NK-92 treated with Interleukin-12 subunit alpha and Interleukin-12 subunit beta, amount 100 ng/mL, for 24 hours (cell line): ENCODE results near the gene RIPK1.
"Not testable (repeated sequence)": the region's sequence is repeated elsewhere in the genome, so short reads cannot be mapped to it uniquely, and the experiment has no call there.

Experiments used
- DNase-seq: peaks from one replicate; lab custom pipeline; 2025; lab: John Stamatoyannopoulos, UW

The RIPK1 gene

DNA sequence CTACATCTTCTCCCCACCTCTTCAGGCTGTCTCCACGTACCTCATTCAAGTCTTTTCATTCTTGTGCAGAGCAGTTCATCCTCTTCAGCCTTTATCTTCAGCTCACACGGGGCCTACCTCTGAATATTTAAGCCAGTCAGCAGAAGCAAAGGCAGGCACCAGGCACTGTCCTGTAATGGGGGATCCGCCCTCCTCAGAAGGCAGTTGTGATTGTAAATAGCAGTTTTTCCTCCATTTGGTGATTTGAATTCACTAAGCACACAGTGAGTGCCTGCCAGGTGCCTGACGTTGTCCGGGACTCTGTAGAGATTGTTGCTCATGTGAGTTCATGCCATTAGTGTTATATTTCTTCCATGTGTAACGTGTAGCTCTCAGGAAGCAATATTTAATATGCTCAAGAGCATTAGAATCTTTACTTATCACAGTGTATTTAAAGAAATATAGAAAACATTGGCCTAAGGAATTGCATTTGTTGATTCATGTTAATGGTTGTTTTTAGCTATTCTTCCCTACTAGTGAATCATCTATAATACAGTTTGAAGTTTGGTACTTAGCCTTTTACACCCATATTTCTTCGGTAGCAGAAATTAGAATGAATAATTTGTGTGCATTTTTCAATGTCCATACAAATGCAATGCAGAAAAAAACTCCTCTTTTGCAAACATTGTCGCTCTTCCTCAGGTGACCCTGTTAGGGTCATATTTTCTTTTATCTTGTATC, 68.2 kb downstream of the RIPK1 start:
- no peak for DNase-seq

DNA sequence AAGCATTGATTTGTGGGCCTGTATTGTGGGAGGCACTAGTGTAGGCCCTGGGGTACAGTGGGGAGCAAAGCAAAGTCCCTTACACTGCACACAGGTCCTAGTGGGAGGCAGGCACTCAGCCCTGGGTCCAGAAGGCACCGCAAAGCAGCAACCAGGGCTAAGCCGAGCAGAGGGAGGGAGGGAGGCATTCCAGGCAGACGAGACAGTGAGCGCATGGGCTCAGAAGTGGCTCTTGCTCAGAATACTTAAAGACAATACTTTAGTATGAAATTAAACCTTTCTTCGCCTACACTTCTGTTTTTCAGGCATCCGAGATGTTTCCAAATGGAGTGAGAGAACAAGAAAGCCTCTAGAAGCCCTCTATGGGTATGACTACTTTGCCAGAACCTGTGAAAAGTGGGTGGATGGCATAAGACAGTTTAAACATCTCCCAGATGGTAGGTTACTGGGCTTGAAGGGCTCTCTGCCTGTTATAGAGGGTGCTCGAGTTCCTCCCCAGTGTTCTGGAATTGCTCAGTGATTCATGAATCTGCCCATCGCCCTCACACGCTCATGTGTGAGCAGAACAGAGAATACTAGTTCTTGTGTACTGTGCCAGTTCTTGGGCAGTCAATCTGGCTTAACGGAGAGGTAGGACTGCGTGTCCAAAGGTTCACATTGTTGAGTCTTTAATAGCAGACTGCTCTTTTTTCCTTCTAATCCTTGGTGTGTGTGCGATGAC, 68.9 kb downstream of the RIPK1 start:
- no peak for DNase-seq

DNA sequence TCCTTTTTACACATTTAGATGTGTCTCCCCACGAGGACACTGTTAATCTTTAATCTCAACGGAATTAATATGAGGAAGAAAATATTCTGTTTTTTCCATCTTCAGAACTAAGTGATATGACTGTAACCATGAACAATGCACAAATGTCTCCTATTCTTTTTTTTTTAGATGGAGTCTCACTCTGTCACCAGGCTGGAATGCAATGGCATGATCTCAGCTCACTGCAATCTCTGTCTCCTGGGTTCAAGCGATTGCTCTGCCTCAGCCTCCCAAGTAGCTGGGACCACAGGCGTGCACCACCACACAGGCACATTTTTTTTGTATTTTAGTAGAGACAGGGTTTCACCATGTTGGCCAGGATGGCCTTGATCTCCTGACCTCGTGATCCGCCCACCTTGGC, 69.6 kb downstream of the RIPK1 start:
- DNase-seq: not testable (repeated sequence)

DNA sequence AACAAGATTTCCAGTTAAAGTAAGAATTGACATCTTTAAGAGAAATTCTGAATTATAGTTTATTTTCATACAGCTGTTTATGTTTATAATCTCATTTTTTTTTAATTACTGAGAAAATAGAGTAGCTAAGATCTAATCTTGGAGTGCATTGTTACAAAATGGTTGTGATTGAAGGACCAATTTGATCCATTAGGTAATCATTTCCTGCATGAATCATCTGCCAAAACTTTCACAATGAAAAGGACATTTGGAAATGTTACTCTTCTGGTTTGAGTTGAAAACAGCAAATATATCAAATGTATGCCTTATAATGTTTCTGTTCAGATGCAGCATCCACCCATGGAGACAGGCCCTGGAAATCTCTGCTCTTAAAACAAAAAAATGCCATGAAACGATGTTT, 70.0 kb downstream of the RIPK1 start:
- no peak for DNase-seq

DNA sequence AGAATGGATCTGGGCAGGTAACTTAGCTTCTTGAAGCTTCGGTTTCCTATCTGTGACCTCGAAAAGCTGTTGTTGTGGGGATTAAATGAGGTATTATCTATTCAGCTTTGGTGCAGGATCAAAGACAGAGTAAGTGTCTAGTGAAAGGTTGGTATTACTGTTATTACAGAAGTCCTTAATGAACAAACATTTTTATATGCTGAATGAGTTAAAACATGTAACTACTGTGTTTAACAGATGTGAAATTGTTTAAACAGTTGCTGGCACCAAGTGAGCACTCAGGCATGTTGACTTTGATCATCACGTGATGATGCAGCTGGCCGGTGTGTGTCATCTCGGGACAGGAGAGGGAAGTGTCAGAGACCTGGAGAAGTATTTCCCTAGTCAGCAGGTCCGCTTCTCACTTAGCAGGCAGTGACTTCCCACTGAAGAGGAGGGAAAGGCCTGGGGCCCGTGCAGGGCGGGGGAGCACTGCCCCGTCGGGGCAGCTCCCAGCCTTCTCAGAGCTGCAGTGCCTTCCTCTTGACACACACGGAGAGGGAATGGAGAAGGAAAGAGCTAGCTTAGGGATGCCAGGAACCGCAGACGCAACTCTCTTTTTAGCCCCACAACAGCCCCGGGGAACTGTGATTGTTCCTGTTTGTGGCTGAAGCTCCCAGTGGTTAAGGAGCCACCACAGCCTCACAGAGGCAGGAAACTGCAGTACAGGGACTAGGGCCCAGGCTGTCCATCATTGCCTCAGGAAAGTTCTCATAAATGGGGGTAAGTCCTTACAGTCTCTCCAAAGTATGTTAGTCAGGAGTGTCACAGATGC, 71.0 kb downstream of the RIPK1 start:
- DNase-seq: no peak

DNA sequence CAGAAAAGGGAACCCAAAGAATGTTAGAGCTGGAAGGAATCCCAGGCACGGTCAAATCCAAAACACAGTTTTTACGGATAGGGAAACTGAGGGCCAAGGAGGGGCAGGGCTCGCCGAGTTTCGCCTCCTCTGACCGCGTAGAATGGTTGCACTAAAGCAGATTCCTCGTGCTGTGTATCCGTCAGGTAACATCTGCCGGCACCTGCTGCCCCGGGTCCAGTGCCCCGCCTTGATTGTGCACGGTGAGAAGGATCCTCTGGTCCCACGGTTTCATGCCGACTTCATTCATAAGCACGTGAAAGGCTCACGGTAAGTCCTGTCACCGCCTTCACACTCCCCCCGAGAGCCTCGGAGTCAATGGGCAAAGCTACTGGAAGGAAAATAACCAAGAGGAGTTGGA, 71.9 kb downstream of the RIPK1 start:
- no peak for DNase-seq

DNA sequence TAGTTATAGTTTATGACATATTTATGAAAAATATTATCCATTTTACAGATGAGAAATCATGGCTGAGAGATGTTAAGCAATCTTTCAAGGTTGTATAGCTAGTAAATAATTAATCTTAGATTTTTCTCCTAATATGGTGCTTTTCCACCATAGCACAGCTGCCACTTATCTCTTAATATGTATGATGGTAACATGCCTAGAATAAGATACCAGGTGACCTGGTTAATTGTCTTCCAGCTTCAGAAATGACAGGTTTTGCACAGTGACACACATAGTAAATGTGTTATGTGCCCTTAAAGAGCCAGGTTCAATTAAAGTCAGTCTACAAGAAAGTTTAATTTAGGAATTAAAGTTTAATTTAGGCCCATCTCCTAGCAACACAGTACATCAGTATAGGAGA, 74.2 kb downstream of the RIPK1 start:
- no peak for DNase-seq

DNA sequence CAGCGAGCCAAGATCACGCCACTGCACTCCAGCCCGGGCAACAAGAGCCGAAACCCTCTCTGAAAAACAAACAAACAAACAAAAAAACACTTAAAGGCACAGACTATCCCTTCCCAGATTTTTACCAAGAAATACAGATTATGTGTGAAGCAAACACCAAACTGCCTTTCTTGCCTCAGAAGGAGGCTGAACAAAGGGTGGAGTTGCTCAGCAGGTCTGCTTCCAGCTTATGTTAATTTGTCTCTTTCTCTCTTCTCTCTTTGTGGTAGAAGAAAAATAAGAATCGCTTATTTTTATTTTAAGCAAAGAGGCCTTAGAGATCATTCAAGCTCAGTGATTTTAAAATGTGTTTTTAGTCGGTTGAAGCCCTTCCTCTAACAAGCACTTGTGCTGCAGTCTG, 74.9 kb downstream of the RIPK1 start:
- no peak for DNase-seq

DNA sequence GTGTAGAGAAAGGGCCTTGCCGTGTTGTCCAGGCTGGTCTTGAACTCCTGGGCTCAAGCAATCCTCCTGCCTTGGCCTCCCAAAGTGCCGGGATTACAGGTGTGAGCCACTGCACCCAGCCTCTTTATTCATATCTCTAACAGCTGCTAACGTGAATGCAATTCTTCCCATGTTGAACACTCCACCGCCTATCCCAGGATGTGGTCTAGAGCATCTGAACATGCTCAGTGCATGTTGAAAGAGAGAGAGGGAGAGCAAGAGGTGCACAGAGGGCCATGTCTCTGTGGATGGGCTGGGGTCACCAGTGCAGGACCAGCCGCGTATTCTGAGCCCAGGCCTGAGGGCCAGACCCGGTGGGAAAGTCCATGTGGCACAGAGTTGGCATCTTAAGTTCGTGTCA, 76.3 kb downstream of the RIPK1 start:
- DNase-seq: no peak

DNA sequence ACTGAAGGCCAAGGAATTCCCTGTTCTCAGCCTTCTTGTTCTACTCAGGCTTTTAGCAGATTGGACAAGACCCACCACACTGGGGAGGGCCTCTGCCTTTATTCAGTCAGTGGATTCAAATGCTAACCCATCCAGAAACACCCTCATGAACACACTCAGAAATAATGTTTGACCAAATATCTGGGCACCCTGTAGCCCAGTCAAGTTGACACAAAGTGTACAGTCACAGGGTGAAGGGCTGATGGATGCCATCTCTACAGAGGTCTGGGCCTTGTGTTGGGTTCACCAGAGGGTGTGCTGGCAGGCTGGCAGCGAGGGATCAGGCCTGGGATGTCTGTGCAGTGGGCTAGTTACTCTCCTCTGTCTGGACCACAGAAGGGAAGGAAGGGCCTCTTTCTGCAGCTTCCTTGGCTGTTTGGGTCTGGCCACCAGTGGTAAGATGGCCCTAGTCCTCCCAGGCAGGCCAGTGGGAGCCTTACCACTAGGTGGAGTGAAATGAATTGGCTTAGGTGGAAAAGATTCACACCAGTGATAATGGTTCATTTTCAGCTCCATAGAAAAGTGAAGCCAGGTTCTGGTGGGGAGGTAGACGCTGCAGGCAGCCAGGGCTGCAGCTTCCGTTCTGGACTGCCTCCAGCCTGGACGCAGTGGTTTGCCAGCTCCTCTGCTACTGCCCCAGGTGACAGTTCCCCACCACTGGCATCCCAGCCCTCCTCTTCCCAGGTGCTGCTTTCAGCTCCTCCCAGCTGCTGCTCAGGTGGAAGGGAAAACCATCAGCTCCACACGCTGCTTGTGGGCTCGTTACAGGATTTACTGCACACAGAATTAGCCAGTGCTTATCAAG, 79.8 kb downstream of the RIPK1 start:
- DNase-seq: no peak

DNA sequence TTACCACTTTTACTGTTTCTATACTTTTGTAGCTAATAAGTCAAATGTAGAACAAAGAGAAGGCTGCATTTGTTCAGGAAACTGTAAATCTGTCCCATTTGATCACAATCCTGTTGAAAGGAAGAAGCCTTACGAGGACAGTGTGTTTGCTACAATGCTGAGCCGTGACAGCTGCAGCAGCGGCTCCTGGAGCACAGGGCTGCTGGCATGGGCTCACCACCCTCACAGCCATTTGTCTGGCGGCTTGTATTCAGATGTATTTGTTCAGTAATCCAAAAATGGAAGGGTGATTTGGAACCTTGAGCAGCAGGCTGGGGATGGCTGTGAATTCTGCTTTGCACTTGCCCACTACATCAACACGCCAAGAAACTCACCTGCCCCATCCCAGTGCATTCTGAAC, 83.4 kb downstream of the RIPK1 start:
- DNase-seq: no peak

DNA sequence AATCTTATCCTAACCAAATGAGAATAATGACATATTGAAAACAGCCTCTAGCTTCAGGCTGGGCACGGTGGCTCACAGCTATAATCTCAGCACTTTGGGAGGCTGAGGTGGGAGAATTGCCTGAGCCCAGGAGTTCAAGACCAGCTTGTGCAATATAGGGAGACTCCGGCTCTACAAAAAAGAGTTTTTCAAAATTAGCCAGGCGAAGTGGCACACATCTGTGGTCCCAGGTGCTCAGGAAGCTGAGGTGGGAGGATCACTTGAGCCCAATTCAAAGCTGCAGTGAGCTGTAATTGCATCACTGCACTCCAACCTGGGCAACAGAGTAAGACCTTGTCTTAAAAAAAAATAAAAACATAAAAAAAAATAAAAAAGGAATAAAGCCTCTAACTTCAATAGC, 84.4 kb downstream of the RIPK1 start:
- no peak for DNase-seq

DNA sequence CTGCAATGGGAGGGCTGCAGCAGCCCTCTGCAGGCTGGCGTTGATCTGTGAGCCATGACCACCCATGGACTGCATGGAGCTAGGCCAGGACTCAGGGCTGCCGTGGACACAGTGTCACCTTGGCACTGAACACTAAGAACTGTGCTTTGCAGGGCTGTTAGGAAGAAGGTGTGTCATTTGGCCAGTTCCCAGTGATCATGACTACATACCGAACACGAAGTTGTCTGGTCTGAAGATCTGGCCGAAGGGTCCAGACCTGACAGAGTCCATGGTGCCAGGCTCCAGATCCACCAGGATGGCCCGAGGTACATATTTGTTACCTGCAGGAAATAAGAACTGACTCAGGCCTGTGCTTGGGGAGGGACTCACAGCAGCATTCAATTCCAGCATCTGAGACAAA, 87.1 kb downstream of the RIPK1 start:
- not testable (repeated sequence) for DNase-seq

DNA sequence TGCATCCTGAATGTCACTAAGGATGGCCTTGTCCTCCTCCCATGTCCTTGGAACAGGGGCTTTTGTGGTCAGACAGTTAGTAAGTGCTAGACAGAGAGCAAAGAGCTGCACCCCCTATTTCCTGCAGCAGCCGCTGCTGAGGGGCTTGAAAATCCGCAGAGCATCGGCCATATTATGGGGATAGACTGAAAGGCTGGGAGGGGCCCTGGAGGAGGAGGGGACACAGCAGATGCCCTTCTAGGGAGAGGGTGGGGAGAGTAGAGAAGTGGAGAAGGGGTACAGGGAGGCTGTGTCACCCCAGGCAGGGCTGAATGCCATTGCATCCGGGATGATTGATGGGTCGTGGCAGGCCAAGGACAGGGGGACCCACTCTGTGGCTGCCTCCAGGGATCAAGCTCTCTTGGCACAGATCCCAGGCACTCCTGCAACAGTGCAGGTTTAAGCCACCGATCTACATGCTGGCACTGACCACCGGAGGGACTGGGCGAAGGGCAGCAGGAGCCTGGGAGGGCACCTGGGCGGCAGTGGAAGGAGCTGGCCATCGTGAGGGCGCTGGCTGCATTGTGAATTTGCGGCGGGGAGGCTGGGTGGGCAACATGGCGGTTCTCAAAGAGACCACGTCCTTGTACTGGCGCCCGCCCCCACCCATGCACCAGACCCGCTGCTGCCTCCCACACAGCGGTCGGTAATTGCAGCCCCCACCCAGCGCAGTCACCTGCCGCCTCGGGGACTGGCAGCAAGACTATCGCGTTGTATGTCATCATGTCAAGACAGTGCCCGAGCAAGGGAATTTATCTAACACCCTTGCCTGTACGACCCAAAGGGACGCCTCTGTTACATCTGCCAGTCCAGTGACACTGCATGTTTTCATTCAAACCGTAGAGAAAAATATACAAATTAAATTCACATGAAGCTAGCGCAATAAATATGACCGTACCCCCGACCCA, 88.2 kb downstream of the RIPK1 start:
- DNase-seq: not testable (repeated sequence)

DNA sequence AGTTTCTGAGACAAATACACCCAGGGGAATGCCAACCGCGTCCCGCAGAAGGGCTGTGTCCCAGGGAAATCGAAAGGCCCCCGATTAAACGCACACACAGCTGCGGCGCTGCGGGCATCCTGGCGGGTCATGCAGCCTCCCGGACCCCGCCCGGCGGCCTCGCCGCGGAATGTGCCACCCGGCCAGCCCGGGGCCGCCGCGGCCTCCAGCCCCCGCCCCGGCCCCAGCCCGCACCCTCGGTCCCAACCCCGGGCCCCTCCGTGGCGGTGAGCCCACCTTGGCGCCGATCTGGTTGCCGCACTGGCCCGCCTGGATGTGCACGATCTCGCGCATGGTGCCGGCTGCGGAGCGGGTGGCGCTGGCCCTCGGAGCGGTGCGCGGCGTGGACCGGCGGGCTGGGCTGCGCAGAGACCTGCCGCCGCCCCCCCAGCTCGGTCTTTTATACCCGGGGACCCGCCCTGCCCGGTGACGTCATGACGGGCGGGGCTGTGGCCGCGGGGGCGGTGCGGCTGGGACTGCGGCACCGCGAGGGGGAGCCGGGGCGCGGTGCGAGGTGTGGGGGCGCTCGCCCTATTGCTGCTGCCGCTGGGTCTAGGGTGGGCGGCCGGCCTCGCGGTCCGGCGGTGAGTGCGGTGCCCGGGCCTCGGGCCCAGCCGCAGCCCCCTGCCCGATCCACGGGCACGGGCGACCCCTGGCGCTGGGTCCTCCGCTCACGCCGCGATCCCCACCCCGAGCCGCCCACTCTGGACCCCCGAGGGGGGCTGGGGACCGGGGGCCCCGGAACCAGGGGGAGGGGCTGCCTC, 89.0 kb downstream of the RIPK1 start, which contains the start of gene TUBB2A:
Gene TUBB2A, minus strand, starts transcription at position 414 of the 803 bp plus-strand sequence. Its CDS starts 81 bp downstream, at position 333.
- DNase-seq: peak; percentile 27

DNA sequence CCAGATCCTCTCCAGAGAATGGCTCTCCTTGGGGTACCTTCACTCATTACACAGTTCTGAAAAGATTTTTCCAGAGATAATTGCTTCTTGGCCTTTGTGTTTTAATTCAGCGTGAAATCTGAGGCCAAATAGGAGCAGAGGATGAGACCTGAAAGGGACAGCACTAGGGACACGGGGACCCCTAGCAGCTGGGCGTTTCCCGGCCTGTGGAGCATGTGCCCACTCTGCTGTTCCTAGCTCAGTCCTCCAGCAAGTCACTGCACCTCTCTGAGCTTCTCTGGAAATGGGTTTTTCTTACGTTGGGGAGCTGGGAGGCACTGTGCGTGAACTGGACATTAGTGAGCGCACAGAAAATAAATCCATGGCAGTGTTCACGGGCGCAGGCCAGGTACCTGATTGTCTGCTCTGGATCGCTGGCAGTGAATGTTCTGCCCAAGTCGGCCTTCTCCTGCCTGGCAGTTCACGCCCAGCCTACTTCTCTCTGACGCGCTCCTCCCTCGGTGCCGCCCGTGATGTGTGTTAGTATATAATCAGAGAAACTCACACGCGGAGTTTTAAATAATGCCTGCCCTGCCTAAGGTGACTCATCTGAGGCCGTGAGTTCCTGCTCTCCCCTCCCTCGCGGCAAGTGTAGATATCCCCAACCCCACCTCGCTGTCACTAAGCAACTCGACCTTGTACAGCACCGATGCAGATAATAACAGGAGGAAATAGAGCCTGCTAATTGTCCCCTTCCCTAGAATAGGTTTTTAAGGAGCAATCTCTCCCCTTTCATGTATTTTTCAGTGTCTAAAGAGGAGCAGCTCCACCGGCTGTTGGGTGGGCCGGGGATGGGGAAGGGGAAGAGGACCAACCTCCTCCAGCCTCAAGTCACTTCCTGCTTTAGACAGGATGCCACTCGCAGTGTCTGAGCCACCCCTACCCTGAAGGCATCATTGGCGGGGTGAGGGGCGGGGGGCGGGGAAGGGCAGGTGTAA, 91.8 kb downstream of the RIPK1 start:
- DNase-seq: no peak

DNA sequence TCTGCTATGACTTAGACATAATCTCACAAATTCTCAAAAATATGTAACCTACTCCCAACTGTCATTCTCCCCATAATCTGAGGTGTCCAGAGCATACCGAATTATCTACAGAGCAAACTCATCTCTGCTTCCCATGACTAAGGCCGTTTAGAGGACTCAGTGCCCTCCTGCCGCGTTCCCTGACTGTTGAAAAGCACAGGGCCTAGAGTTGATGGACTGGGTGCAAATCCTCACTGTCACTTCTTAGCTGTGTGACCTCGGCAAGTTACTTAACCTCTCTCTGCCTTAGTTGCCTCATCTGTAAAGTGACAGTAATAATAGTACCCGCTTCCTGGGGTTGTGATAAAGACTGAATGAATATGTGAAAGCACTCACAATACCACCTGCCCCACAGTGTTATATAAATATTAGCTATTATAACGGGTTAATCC, 93.8 kb downstream of the RIPK1 start:
- DNase-seq: no peak

DNA sequence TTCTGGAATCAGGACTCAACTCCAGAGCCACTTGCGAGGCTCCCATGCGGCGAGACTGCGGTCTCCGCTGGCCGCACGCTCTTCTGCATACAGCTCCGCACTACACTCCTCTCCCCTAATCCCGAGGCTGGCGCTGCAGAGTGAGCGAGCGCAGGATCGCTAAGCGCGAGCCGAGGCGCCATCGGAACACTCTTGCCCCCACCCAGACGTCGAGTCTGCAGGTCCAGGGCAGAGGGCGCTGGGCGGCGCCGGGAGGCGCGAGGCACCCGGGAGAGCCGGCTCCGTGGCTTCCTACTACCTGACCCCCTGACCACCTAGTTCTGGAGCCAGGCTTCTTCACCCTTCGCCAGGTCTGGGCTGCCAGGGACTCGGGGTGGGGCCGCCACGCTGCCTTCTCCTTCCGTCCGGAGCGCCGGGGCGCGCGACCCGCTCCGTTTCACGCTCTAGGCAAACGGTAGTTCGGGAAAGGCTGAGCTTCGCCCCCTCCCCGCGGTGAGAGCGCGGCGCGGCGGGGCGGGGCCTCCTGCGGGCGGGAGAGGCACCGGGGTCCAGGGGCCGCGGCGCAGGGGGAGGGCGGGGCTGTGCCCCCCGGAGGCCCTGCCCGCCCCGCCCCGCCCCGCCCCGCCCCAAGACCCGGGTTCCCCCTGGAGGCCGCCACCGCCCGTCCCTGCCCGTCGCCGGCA, 94.4 kb downstream of the RIPK1 start:
- no peak for DNase-seq
